ENCODE data around the gene TMF1.
A peak's percentile ranks its signal among the peaks of the same experiment; 100 is the strongest.

TMF1 gene, protein sequence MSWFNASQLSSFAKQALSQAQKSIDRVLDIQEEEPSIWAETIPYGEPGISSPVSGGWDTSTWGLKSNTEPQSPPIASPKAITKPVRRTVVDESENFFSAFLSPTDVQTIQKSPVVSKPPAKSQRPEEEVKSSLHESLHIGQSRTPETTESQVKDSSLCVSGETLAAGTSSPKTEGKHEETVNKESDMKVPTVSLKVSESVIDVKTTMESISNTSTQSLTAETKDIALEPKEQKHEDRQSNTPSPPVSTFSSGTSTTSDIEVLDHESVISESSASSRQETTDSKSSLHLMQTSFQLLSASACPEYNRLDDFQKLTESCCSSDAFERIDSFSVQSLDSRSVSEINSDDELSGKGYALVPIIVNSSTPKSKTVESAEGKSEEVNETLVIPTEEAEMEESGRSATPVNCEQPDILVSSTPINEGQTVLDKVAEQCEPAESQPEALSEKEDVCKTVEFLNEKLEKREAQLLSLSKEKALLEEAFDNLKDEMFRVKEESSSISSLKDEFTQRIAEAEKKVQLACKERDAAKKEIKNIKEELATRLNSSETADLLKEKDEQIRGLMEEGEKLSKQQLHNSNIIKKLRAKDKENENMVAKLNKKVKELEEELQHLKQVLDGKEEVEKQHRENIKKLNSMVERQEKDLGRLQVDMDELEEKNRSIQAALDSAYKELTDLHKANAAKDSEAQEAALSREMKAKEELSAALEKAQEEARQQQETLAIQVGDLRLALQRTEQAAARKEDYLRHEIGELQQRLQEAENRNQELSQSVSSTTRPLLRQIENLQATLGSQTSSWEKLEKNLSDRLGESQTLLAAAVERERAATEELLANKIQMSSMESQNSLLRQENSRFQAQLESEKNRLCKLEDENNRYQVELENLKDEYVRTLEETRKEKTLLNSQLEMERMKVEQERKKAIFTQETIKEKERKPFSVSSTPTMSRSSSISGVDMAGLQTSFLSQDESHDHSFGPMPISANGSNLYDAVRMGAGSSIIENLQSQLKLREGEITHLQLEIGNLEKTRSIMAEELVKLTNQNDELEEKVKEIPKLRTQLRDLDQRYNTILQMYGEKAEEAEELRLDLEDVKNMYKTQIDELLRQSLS

GRCh38 chr3:69051756-69052471 is at the start of gene TMF1:
TMF1 (minus strand) TSS chr3:69052333; CDS start chr3:69052086, 247 bp downstream.
- no peaks in the 10 kb centered on the region for H3K27me3 Mint-ChIP-seq
- H3K4me3 Mint-ChIP-seq: peak within 1 kb of the TSS; percentile 96
- H3K27ac Mint-ChIP-seq: peak within 1 kb of the TSS; percentile 93
- H3K4me1 Mint-ChIP-seq (ENCODE audit: low read depth): peaks cover 52% of the 10 kb centered on the region
- peaks cover 35% of the 10 kb centered on the region for H3K36me3 Mint-ChIP-seq (ENCODE audit: low read depth)
- H3K9me3 Mint-ChIP-seq: no peaks in the 10 kb centered on the region

DNA sequence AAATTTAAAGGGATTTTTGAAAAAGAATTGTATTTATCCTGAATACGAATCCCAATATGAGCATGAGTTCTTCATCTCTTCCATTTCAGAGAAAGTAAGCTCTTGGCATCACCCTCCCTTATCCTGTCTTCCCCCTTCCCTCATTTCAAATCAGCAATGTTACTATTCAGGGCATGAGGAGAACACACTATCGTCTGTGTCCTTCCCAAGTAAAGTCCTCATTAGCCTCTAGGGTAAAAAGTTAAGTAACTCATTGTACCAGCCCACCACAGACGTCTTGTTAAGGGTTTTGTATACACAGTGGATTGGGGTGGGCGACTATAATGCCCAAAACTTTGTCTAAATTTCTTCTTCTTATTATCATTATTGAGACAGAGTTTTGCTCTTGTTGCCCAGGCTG is 47.4 kb upstream of the TMF1 start:
- Mint-ChIP-seq H3K27me3 (no peaks in the 10 kb centered on the region), H3K4me3 (no peak overlapping the region), H3K27ac (no peak overlapping the region), H3K4me1 (ENCODE audit: low read depth) (peaks cover 61% of the 10 kb centered on the region), H3K36me3 (ENCODE audit: low read depth) (peaks cover 71% of the 10 kb centered on the region), H3K9me3 (no peaks in the 10 kb centered on the region)

- H3K9me3 Mint-ChIP-seq: no peaks in the 10 kb centered on the region
- peaks cover 72% of the 10 kb centered on the region for H3K4me1 Mint-ChIP-seq (ENCODE audit: low read depth)
- peak overlapping the region; percentile 77 for H3K27ac Mint-ChIP-seq
- peaks cover 58% of the 10 kb centered on the region for H3K36me3 Mint-ChIP-seq (ENCODE audit: low read depth)
- H3K27me3 Mint-ChIP-seq: no peaks in the 10 kb centered on the region
- no peak overlapping the region for H3K4me3 Mint-ChIP-seq
These were observed 45.4 kb upstream of the TMF1 start for GRCh38 chr3:69097407-69098086.

- H3K27ac Mint-ChIP-seq: peak overlapping the region; percentile 94
- peaks cover 77% of the 10 kb centered on the region for H3K4me1 Mint-ChIP-seq (ENCODE audit: low read depth)
- H3K4me3 Mint-ChIP-seq: no peak overlapping the region
- no peaks in the 10 kb centered on the region for H3K9me3 Mint-ChIP-seq
- H3K36me3 Mint-ChIP-seq (ENCODE audit: low read depth): peaks cover 50% of the 10 kb centered on the region
- H3K27me3 Mint-ChIP-seq: no peaks in the 10 kb centered on the region
These were observed 44.2 kb upstream of the TMF1 start for GRCh38 chr3:69096299-69096698.

DNA sequence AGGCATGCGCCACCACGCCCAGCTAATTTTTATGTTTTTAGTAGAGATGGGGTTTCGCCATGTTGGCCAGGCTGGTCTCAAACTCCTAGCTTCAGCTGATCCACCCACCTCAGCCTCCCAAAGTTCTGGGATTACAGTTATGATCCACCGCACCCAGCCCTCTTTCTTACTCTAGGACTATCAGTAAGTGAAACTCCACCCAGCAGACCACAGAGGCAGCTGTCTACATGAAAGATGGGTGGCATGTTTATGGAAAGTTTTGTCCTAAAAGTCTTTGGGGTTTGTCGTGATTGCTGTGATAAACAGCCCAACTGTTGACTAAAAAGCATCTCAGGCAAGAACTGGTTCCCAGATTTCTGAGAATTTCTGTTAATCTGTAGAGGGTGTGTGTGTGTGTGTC is 43.5 kb upstream of the TMF1 start:
- H3K4me1 Mint-ChIP-seq (ENCODE audit: low read depth): peaks cover 81% of the 10 kb centered on the region
- no peaks in the 10 kb centered on the region for H3K9me3 Mint-ChIP-seq
- peak overlapping the region; percentile 72 for H3K4me3 Mint-ChIP-seq
- H3K36me3 Mint-ChIP-seq (ENCODE audit: low read depth): peaks cover 50% of the 10 kb centered on the region
- H3K27me3 Mint-ChIP-seq: no peaks in the 10 kb centered on the region
- H3K27ac Mint-ChIP-seq: peak overlapping the region; percentile 94

DNA sequence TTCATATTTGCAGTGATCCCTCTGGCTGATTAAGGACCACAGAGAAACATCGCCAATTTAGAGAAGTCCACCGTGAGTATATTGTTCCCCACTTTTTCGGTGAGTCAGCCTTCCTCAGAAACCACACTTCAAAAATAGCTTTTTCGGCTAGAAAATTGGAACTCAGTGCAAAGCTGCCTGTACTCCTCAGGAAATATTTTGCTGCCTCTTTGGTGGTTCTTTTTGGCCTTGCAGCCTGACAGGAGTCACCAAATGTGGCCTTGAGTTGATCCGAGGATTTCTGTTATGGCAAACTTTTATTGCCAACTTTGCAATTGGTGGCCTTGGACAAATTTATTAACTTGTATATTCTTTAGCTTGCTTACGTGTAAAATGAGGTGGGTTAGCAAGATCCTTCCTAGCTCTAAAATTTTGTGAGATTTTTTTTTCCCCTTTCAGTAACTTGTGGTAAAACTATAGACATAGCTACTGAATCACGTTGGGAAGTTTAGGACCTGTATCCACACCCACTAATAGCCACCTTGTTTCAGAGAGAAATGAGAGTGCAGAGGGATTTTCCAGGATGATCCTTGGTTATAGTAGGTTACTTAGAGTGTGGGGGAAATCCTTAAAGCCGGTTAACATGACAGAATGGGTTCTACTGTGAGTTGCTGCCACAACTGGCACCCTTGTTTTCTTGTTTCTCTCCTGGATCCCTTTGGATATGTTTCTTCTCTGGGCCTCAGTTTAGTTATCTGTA is 42.5 kb upstream of the TMF1 start:
- Mint-ChIP-seq H3K36me3 (ENCODE audit: low read depth) (peaks cover 52% of the 10 kb centered on the region), H3K4me3 (peak overlapping the region; percentile 70), H3K9me3 (no peaks in the 10 kb centered on the region), H3K27me3 (no peaks in the 10 kb centered on the region), H3K4me1 (ENCODE audit: low read depth) (peaks cover 86% of the 10 kb centered on the region), H3K27ac (peak overlapping the region; percentile 94)

GRCh38 chr3:69092030-69092516 is 39.9 kb upstream of the TMF1 start:
- no peaks in the 10 kb centered on the region for H3K9me3 Mint-ChIP-seq
- H3K27me3 Mint-ChIP-seq: no peaks in the 10 kb centered on the region
- H3K27ac Mint-ChIP-seq: peak overlapping the region; percentile 94
- peaks cover 98% of the 10 kb centered on the region for H3K4me1 Mint-ChIP-seq (ENCODE audit: low read depth)
- H3K36me3 Mint-ChIP-seq (ENCODE audit: low read depth): peaks cover 41% of the 10 kb centered on the region
- peak overlapping the region; percentile 68 for H3K4me3 Mint-ChIP-seq

- Mint-ChIP-seq H3K4me1 (ENCODE audit: low read depth) (peaks cover 93% of the 10 kb centered on the region), H3K9me3 (no peaks in the 10 kb centered on the region), H3K27me3 (no peaks in the 10 kb centered on the region), H3K27ac (peak overlapping the region; percentile 94), H3K36me3 (ENCODE audit: low read depth) (peaks cover 36% of the 10 kb centered on the region), H3K4me3 (peak overlapping the region; percentile 68)
These were observed 39.4 kb upstream of the TMF1 start for GRCh38 chr3:69091389-69092029.

DNA sequence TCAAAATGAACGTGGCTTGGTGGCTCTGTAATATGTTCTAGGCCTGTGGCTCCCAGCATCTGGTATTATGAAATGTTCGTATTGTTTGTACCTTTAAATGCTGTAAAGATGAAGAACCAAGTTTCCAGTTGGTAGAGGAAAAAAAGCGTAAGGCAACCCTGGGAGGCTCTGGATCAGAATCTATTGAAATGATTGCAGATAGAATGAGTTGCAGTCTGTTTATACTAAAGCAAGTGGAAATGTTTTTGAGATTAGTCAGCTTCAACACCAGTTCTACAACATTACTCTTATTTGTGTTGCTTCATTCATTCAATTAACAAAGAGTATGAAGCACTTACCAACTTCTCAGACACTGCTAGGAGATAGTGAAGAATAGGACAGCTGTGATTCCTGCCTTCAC is 37.9 kb upstream of the TMF1 start:
- Mint-ChIP-seq H3K9me3 (no peaks in the 10 kb centered on the region), H3K4me1 (ENCODE audit: low read depth) (peaks cover 82% of the 10 kb centered on the region), H3K27ac (peak overlapping the region; percentile 91), H3K27me3 (no peaks in the 10 kb centered on the region), H3K36me3 (ENCODE audit: low read depth) (peaks cover 26% of the 10 kb centered on the region), H3K4me3 (peak overlapping the region; percentile 6)

- peaks cover 81% of the 10 kb centered on the region for H3K4me1 Mint-ChIP-seq (ENCODE audit: low read depth)
- no peaks in the 10 kb centered on the region for H3K27me3 Mint-ChIP-seq
- H3K36me3 Mint-ChIP-seq (ENCODE audit: low read depth): peaks cover 25% of the 10 kb centered on the region
- H3K4me3 Mint-ChIP-seq: peak overlapping the region; percentile 86
- H3K27ac Mint-ChIP-seq: peak overlapping the region; percentile 91
- no peaks in the 10 kb centered on the region for H3K9me3 Mint-ChIP-seq
These were observed 35.9 kb upstream of the TMF1 start for GRCh38 chr3:69088063-69088462.

DNA sequence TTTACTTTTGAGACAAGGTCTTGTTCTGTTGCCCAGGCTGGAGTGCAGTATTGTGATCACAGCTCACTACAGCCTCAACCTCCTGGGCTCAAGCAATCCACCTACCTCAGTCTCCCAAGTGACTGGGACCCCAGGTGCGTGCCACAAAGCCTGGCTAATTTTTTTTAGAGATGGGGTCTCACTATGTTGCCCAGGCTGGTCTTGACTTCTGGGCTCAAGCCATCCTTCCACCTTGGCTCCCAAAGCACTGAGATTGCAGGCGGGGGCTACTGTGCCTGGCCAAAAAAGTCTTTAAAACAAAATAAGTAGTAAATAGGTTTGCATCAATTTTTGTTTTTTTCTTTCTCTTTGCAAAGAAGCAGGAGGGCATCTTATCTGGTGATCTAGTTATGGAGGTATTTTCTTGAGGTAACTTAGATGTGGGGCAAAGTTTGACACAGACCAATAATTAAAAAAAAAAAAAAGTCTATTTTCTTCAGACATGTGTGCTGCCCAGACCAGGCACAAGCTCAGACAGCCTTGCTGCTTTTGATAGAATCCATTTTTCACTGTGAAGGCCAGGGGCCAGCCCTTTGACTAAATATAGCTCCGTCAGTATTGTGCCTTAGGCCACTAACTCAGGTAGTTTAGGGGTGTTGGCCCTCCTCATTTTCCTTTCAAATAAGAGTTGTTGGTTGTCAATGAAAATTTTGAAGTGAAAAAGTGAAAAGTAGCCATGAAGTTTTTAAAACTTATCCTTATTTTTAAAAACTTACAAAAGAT is 35.1 kb upstream of the TMF1 start:
- H3K4me1 Mint-ChIP-seq (ENCODE audit: low read depth): peaks cover 81% of the 10 kb centered on the region
- H3K4me3 Mint-ChIP-seq: peak overlapping the region; percentile 86
- H3K36me3 Mint-ChIP-seq (ENCODE audit: low read depth): peaks cover 21% of the 10 kb centered on the region
- H3K9me3 Mint-ChIP-seq: no peaks in the 10 kb centered on the region
- peak overlapping the region; percentile 82 for H3K27ac Mint-ChIP-seq
- H3K27me3 Mint-ChIP-seq: no peaks in the 10 kb centered on the region

DNA sequence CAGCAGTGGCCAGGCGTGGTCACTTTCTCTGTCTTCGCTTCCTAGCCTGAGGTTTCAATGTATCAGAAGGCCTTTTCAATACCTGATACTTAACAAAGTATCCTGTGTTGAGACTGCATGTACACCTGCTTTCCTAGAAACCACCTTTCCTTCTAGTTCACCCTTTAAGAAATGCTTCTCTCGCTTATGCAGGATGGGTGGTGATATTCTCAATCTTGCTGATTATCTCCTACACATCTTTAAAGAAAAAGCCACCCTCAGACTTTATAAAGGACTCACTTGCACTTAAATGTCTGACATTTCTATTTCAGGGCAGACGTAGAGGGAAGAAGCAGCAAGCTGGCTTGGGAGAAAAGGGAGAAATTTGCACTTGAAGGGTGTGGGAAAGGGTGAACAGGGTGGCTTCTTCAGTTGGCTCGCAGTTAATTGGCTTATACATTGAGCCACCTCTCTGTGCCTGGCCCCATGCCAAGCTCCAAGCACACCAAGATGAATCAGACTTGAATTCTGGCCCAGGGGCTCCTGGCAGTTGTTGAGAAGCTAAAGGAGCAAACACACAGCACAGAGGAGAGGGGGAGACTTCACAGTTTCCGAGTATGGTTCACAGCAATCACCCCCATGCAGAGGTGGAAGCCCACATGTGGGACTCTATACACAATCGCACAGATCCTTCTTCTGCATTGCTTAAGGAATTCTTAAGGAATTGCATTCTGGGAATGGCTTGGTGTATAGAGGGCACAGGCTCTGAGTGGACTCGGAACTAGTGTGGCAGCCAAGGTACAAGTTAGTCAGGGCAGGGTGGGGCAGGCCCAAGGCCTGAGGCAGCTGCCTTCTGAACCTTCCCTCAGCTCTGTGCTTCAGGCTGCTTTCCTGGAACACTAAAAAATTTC is 33.9 kb upstream of the TMF1 start:
- Mint-ChIP-seq H3K4me1 (ENCODE audit: low read depth) (peaks cover 81% of the 10 kb centered on the region), H3K4me3 (peak overlapping the region; percentile 86)

More for the DNA sequence above, 33.9 kb upstream of the TMF1 start:
- Mint-ChIP-seq H3K27me3 (no peaks in the 10 kb centered on the region), H3K9me3 (no peaks in the 10 kb centered on the region), H3K36me3 (ENCODE audit: low read depth) (peaks cover 17% of the 10 kb centered on the region), H3K27ac (peak overlapping the region; percentile 98)

Measured in stimulated activated naive CD8-positive, alpha-beta T cell treated with anti-CD3 and anti-CD28 coated beads, Interleukin-15, Interleukin-2, amounts not matched to agents 100 ng/mL and 50 ng/mL, for 24 hours (primary cell).